DND-41 (cell line): ENCODE measurements around the gene GNPDA2.
A peak's percentile ranks its signal among the peaks of the same experiment; 100 is the strongest.

Experiments
- ATAC-seq: fragments of 200-7000 bp; cut with Tn5 transposase; 3 replicates; pipeline ENCODE4 v1.9.1; 2021; ENCODE audit warnings: low read depth; ENCODE audit not compliant: insufficient read depth
- DNase-seq: peaks from one replicate; pipeline ENCODE4 v3.0.0-alpha.2; 2020
- H2AFZ ChIP-seq: 2 replicates; pipeline ENCODE4 v1.6.0; 2012; ENCODE audit warnings: low read depth, low read length
- H3K27ac ChIP-seq: 2 replicates; pipeline ENCODE4 v1.5.1; 2012; ENCODE audit warnings: low read length, inconsistent platforms
- H3K27me3 ChIP-seq: fragments of 200-600 bp; sonication (generic); 2 replicates; pipeline ENCODE4 v1.6.0; 2012; ENCODE audit warnings: low read length, mild to moderate bottlenecking, inconsistent platforms; ENCODE audit not compliant: insufficient read depth, poor library complexity
- H3K36me3 ChIP-seq: 2 replicates; pipeline ENCODE4 v1.5.1; 2012; ENCODE audit warnings: low read length, inconsistent platforms; ENCODE audit not compliant: insufficient read depth
- H3K4me1 ChIP-seq: 2 replicates; pipeline ENCODE4 v1.5.1; 2012; ENCODE audit warnings: mild to moderate bottlenecking, low read length; ENCODE audit not compliant: insufficient read depth
- H3K4me2 ChIP-seq: 2 replicates; pipeline ENCODE4 v1.6.0; 2012; ENCODE audit warnings: mild to moderate bottlenecking, moderate library complexity, low read length, inconsistent platforms; ENCODE audit not compliant: insufficient read depth
- H3K4me3 ChIP-seq, 2 experiments: fragments of 200-600 bp in 1 of 2; shearing (Covaris generic) in 1 of 2; 2 replicates each; pipeline ENCODE4 v1.5.1; 2012 to 2016; ENCODE audit warnings: inconsistent platforms in 2 of 2, low read length in 2 of 2, mild to moderate bottlenecking in 2 of 2, low read depth in 1 of 2, moderate library complexity in 1 of 2
- H3K79me2 ChIP-seq: 2 replicates; pipeline ENCODE4 v1.6.0; 2012; ENCODE audit warnings: low read length, inconsistent platforms; ENCODE audit not compliant: insufficient read depth
- H3K9ac ChIP-seq: 2 replicates; pipeline ENCODE4 v1.6.0; 2012; ENCODE audit warnings: low read depth, mild to moderate bottlenecking, inconsistent platforms, low read length, moderate library complexity
- H3K9me3 ChIP-seq: 2 replicates; pipeline ENCODE4 v1.5.1; 2012; ENCODE audit warnings: low read length, moderate library complexity, mild to moderate bottlenecking, inconsistent platforms; ENCODE audit not compliant: insufficient read depth, severe bottlenecking
- H4K20me1 ChIP-seq: 2 replicates; pipeline ENCODE4 v1.6.0; 2012; ENCODE audit warnings: low read length; ENCODE audit not compliant: insufficient read depth
- CTCF ChIP-seq: IDR thresholded peaks from 2 replicates; pipeline ENCODE4 v1.5.1; 2012; ENCODE audit warnings: borderline replicate concordance, low read length, moderate library complexity, mild to moderate bottlenecking; ENCODE audit not compliant: poor library complexity, severe bottlenecking; ENCODE audit errors: extremely low read depth
- EZH2 ChIP-seq: IDR thresholded peaks from 3 replicates; pipeline ENCODE4 v1.6.1; 2012; ENCODE audit warnings: borderline replicate concordance, low read depth, mild to moderate bottlenecking, moderate library complexity, low read length, inconsistent platforms; ENCODE audit not compliant: severe bottlenecking

GNPDA2 gene

GRCh38 chr4:44678094-44679041, 48.0 kb downstream of the GNPDA2 start, which contains the start of gene GUF1:
Gene GUF1, plus strand, starts transcription at chr4:44678420. Its CDS starts 203 bp downstream, at chr4:44678623.
- Histone ChIP-seq H3K27me3 (no peaks in the 10 kb centered on the region), H3K9ac (peak within 1 kb of the TSS; percentile 82), H3K4me2 (peak within 1 kb of the TSS; percentile 96), H3K4me3 (peak within 1 kb of the TSS; percentile 88 to 91), H4K20me1 (peaks cover 4% of the 10 kb centered on the region; the same call in 1 of the 2 replicates), H2AFZ (peak within 1 kb of the TSS; percentile 97), H3K36me3 (peaks cover 25% of the 10 kb centered on the region; the same call in 1 of the 2 replicates), H3K27ac (peak within 1 kb of the TSS; percentile 86), H3K4me1 (peaks cover 34% of the 10 kb centered on the region), H3K79me2 (peaks cover 52% of the 10 kb centered on the region), H3K9me3 (no peaks in the 10 kb centered on the region)
- DNase-seq (peak; percentile 88), ATAC-seq (peak; percentile 90)
- no peak for TF ChIP-seq CTCF
- no peak for TF ChIP-seq EZH2

GRCh38 chr4:44675366-44675765, 51.0 kb downstream of the GNPDA2 start:
- Histone ChIP-seq H3K36me3 (no peaks in the 10 kb centered on the region), H3K9me3 (no peaks in the 10 kb centered on the region), H4K20me1 (no peaks in the 10 kb centered on the region), H2AFZ (no peak overlapping the region), H3K27me3 (no peaks in the 10 kb centered on the region), H3K79me2 (peaks cover 30% of the 10 kb centered on the region), H3K4me3 (no peak overlapping the region), H3K27ac (no peak overlapping the region), H3K9ac (no peak overlapping the region), H3K4me2 (no peak overlapping the region), H3K4me1 (peaks cover 17% of the 10 kb centered on the region)
- TF ChIP-seq EZH2 = no peak
- TF ChIP-seq CTCF = no peak
- no peak for ATAC-seq
- no peak for DNase-seq

- DNase-seq (no peak), ATAC-seq (no peak)
- Histone ChIP-seq H3K4me1 (peaks cover 8% of the 10 kb centered on the region), H3K27ac (no peak overlapping the region), H3K4me2 (no peak overlapping the region), H3K27me3 (no peaks in the 10 kb centered on the region), H3K4me3 (no peak overlapping the region), H3K79me2 (peaks cover 21% of the 10 kb centered on the region), H2AFZ (no peak overlapping the region), H4K20me1 (no peaks in the 10 kb centered on the region), H3K9me3 (no peaks in the 10 kb centered on the region), H3K36me3 (no peaks in the 10 kb centered on the region), H3K9ac (no peak overlapping the region)
- TF ChIP-seq EZH2 (no peak), CTCF (peak; percentile 24)
Observed at GRCh38 chr4:44674471-44674870, 51.9 kb downstream of the GNPDA2 start.
